NCI-H748 treated with DMSO at 0.1 percent for 48 hours (cell line): ENCODE results near the gene CNPY1.
A peak's percentile ranks its signal among the peaks of the same experiment; 100 is the strongest.
"Not testable (repeated sequence)": the region's sequence is repeated elsewhere in the genome, so short reads cannot be mapped to it uniquely, and the experiment has no call there.

Experiments used
- DNase-seq: peaks from one replicate; lab custom pipeline; 2025; lab: John Stamatoyannopoulos, UW

The CNPY1 gene

DNA sequence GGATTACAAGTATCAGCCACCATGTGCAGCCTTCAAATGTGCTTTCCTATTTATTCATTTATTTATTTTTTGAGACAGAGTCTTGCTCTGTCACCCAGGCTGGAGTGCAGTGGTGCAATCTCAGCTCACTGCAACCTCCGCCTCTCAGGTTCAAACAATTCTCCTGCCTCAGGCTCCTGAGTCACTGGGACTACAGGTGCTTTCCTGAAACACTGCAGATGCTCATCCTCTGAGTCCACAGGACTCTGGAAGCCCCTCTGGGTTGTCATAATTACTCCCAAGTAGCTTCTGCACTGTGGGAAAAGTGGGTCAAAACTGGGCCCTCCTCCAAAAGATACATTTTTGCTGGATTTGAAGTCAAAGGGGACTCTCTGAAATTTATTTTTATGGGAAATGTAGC is at the start of gene CNPY1:
Gene CNPY1 (minus strand): TSS at position 111 of the 400 bp plus-strand sequence. CDS start 630 bp downstream, outside the sequence.
- not testable (repeated sequence) for DNase-seq

DNA sequence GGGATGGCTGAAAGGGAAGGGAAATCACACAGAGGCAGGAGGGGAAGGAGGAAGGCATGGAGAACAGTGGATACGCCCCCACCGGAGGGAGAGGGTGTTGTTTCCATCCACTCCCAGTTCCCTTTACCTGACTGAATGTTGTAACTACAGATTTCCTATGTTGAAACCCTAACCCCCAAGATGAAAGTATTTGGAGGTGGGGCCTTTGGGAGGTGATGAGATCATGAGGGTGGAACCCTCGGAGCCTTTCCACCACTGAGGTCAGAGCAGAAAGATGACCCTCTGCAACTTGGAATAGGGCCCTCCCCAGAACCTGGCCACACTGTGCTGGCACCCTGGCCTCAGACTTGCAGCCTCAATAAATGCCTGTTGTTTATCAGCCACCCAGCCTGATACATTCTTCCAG is 48.6 kb upstream of the CNPY1 start:
- no peak for DNase-seq

- no peak for DNase-seq
Observed at GRCh38 chr7:155594163-155594732, 47.9 kb upstream of the CNPY1 start.

- DNase-seq: no peak
Observed at GRCh38 chr7:155593461-155594162, 47.3 kb upstream of the CNPY1 start.

- no peak for DNase-seq
Observed at GRCh38 chr7:155591055-155591775, 44.9 kb upstream of the CNPY1 start.

DNA sequence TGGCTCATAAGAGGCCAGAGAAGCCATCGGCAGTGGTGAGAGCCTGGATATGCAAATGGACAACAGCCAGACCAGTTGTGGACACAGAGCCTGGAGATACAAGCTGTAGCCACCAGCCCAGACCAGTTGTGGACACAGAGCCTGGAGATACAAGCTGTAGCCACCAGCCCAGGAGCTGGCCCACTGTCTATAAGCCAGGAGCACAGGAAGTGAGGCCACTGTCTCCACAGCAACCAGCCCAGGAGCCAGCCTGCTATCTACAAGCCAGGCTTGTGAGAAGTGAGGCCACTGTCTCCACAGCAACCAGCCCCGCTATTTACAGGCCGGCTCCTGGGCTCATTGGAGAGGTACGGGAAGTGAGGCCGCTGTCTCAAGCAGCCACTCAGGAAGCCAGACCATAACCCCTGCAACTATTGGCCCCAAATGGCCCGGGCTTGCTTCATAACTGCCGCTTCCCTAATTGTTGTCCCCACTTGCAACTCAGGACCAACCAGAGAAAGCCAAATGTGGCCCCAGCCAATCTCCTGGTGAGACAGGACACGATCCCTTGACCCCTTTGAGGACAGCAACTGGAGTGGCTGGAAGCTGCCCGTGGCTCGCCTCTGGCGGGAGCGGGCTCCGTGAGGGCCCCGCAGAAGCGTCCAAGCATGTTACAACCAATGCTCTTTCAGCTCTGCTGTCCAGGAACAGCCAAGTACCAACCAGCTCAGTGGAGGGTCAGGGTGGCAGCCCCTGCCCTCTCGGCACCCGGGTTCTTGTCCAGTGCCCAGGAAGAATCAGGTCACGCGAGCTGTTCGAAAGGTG is 44.1 kb upstream of the CNPY1 start:
- DNase-seq: peak; percentile 32

DNA sequence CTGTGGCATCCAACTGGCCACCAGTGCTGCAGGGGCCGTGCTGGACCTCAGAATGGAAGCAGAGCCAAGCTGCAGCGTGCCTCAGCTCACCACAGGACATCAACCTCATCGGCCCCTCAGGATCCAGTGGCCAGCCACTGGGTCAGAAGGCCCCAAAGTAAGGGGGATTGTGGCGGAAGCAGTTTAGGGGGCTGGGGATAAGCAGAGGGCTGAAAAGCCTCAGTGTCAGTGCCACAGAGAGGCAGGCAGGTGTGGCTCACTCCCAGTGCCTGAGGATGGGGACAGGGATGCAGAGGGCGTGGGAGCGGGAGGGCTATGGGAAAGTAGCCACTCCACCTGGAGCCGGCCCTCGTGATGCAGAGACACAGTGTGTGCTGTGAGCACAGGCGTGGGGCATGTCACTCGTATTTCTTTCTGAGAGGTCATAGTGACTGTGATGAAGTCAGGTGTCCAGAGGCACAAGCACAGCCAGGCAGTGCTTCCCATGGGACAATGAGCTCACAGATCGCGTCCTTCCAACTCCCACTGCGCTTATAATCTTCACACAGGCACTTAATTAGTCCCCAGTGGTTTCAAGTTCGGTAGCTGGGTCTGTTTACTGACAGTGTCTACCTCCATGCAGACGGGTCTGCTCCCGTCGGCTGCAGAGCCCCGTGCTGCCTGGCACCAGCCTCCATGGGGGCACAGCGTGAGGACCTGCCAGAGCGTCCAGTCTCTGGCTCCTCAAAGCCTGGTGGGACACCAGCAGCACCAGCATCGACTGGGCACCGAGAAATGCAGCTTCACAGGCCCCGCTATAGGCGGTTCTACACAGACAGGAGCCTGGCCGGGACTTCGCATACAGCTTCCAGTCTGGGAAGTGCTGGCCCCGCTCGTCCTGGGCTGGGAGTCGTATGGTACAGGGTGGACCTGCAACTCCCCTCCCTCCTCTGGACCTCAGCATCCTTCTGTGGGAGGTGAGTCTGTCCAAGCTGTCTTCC is 42.9 kb upstream of the CNPY1 start:
- DNase-seq: no peak

GRCh38 chr7:155588468-155588998 is 42.2 kb upstream of the CNPY1 start:
- DNase-seq: no peak

DNA sequence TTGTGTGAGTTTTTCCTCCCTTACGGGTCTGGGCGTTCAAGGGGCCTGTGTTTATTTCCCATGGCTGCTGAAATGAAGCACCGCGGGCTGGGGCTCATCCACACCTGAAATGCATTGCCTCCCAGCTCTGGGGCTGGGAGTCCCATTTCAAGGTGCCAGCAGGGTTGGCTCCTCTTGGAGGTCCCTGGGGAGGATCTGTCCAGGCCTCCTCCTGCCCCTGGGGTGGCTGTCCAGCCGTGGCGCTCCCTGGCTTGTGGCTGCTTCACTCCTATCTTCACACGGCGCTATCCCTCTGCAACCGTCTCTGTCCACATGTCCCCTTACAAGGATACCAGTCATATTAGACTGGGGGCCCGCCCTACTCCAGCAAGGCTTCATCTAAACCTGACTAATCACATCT is 41.1 kb upstream of the CNPY1 start:
- no peak for DNase-seq

- DNase-seq: no peak
Observed at GRCh38 chr7:155586843-155587440, 40.6 kb upstream of the CNPY1 start.

- no peak for DNase-seq
Observed at GRCh38 chr7:155585951-155586350, 39.6 kb upstream of the CNPY1 start.

DNA sequence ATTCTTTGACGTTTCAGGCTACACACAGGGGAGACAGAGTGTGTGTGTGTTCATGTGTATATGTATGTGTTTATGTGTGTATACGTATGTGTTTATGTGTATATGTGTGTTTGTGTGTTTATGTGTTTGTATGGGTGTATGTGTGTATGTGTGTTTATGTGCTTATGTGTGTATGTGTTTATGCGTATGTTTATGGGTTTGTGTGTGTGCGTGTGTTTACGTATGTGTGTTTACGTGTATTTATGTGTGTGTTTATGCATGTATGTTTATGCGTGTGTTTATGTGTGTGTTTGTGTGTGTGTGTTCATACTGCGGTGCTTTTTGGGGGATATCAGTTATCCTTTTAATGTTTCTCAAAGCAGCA is 39.2 kb upstream of the CNPY1 start:
- no peak for DNase-seq

GRCh38 chr7:155584763-155585531 is 38.6 kb upstream of the CNPY1 start:
- no peak for DNase-seq

GRCh38 chr7:155584261-155584660 is 37.9 kb upstream of the CNPY1 start:
- no peak for DNase-seq

DNA sequence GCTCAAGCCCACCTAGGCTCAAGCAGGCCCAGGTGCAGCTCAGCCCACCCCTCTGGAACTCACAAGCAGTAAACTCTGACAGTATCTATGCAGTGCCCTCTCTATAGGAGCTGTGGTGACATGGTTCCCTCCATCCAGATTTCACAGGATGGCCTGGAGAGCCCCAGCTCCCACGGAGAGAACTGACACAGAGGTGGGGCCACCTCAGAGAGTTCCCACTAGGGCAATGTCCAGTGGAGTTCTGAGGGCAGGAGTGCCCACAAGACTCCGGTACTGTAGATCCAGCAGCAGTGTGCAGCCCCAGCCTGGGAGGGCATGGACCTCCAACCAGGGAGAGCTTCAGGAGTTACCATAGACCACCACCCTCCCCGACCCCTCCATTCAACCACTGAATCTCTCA is 37.3 kb upstream of the CNPY1 start:
- no peak for DNase-seq

GRCh38 chr7:155581954-155582353 is 35.6 kb upstream of the CNPY1 start:
- no peak for DNase-seq

GRCh38 chr7:155581107-155581830 is 34.9 kb upstream of the CNPY1 start:
- DNase-seq: no peak

- no peak for DNase-seq
Observed at GRCh38 chr7:155580367-155580766, 34.0 kb upstream of the CNPY1 start.

DNA sequence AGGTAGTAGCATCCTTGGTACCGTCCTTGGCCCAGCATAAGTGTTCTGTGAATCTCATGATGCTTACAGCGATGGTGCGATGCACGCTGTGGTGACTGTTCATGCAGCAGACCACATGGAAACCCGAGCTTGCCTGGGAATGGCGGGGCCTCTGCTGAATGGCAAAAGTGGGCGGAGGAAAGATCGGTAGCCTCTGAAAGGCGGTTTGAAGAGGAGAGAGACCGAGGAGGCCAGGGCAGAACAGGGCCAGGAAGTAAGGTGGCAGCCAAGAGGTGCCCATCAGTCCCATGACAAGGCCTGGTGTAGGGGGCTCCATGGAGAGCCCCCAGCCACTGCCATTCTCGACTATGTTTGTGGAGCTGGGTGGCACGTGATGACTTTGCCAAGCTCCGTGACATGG is 33.2 kb upstream of the CNPY1 start:
- DNase-seq: no peak
